Measurements from ENCODE around the gene TMOD4.

TMOD4 gene

DNA sequence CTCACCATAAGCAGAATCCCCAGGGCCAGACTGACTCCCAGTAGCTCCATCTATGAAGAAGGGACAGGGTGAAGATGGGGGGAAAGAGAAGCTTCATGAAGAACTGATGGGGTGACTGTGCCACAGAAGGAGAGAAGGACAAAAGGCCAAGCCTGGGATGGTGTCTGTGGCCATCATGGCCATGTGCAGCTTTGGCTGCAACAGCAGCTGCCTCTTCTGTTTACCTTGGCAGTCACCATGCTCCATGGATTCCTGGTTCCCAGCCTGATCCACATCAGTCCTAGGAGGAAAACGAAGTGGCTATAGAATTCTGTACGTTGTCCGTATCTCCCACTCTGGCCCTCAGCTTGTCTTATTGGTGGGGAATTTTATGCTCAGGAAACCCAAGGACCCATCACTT lies 41.4 kb downstream of the TMOD4 start:
- DNase-seq (ENCODE audit: low spot score), result peak; percentile 22
- in situ Hi-C loops (cut with MboI; ENCODE audit: low sequenced_read_pairs, unreplicated experiment), result no loop called here
- TF ChIP-seq, protein P1, sequence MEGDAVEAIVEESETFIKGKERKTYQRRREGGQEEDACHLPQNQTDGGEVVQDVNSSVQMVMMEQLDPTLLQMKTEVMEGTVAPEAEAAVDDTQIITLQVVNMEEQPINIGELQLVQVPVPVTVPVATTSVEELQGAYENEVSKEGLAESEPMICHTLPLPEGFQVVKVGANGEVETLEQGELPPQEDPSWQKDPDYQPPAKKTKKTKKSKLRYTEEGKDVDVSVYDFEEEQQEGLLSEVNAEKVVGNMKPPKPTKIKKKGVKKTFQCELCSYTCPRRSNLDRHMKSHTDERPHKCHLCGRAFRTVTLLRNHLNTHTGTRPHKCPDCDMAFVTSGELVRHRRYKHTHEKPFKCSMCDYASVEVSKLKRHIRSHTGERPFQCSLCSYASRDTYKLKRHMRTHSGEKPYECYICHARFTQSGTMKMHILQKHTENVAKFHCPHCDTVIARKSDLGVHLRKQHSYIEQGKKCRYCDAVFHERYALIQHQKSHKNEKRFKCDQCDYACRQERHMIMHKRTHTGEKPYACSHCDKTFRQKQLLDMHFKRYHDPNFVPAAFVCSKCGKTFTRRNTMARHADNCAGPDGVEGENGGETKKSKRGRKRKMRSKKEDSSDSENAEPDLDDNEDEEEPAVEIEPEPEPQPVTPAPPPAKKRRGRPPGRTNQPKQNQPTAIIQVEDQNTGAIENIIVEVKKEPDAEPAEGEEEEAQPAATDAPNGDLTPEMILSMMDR (IDR thresholded peaks at IDR 0.05; ENCODE audit: borderline replicate concordance, control extremely low read depth, extremely low read depth, insufficient read depth, missing control alignments), result no peak

DNA sequence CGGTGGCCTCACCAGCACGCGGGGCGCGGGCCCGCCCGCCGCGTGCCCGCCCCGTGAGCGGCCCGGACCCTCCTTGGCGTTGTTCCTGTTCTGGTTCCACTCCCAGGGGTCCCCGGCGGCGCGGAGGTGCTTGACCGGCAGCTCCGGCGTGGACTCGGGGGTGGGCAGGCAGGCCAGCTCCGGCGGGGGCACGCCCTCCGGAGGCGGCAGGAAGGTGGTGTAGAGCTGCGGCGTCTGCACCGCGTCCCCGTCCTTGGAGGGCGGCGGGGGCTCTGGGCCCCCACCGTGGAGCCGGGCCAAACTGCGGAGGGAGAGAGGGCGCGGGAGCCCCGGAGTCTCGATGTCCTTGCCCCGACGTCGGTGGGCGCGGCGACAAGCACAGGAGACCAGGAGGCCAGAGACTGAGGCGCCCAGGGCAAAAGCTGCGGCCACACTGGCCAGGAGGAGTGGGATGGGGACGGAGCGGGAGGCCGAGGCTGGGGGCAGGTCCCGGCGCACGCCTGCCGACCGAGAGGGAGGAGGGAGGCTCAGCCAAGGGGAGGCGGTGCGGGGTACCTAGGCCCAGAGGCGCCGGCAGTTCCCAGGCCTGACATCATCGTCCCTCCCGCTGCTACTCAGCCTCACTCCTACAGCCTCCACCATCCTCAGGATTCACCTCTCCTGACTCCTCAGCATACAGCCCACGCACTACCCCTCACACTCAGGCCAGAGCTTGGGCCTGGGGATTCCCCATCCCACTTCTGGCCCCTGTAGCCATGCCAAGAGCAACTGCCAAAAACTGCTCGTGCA lies 42.6 kb downstream of the TMOD4 start:
- peak; percentile 22 for DNase-seq (ENCODE audit: low spot score)
- TF ChIP-seq, protein P1 (IDR thresholded peaks at IDR 0.05; ENCODE audit: borderline replicate concordance, control extremely low read depth, extremely low read depth, insufficient read depth, missing control alignments), result no peak
- in situ Hi-C loops (cut with MboI; ENCODE audit: low sequenced_read_pairs, unreplicated experiment), result no loop called here

DNA sequence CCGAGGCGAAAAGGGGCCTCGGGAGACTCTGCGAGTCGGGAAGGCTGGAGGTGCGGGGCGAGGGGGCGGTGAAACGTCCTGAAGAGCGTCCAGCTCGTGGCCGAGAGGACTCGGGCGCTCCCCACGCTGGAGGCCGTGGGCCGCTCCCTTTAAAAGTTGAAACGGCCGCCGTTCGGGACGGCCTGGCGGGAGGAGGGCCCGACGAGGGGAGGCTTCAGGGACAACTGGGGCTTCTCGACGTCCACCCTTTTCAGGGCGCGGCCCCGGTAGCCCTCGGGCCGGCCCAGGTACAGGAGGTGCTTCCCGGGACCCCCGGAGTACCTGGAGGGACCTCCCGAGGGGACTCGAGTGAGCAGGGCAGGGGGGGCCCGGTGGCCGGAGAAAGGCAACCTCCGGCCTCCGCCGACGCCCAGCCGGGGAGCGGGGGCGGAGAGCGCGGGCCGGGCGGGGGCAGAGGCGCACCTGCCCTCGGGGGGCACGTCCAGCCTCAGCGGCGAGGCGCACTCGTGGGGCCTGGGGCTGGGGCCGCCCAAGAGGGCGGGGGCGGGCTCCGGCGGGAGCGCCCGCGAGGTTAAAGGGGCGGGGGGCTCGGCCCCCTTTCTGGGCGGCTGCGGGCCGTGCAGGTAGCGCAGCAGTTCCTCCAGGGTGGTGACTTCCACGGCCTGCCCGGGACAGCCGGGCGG lies 43.3 kb downstream of the TMOD4 start:
- peak; percentile 21 for DNase-seq (ENCODE audit: low spot score)
- in situ Hi-C loops (cut with MboI; ENCODE audit: low sequenced_read_pairs, unreplicated experiment), result no loop called here
- TF ChIP-seq, protein P1 (IDR thresholded peaks at IDR 0.05; ENCODE audit: borderline replicate concordance, control extremely low read depth, extremely low read depth, insufficient read depth, missing control alignments), result no peak

DNA sequence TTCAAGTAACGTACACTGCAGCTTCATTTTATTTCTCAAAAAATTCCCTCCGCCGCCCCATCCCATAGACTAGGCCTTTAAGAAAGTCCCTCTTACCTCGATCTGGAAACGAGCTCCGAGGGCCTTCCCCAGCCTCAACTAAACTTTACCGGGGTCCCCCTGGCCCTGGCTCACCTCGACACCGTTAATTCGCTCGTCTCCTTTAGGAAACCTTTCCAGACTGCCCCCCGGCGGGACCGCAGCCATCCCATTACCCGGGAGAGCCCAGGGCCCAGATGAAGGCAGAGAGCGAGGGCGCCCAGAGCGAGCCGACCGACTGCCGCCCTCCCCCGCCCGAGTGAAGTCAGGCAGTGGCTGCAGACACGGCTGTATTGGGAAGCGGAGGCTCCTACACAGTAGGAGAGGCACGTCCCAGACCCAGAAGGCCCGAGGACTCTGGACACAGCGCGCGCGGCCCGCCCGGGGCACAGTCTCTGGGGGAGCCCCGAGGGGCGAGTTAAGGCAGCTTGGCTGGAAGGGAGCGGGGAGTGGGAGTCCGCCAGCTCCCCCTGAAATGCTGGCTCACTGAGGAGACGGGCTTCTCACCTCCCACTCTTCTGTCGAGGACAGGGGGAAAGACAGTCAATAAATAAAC lies 44.0 kb downstream of the TMOD4 start:
- in situ Hi-C loops (cut with MboI; ENCODE audit: low sequenced_read_pairs, unreplicated experiment), result no loop called here
- DNase-seq (ENCODE audit: low spot score), result peak; percentile 30

DNA sequence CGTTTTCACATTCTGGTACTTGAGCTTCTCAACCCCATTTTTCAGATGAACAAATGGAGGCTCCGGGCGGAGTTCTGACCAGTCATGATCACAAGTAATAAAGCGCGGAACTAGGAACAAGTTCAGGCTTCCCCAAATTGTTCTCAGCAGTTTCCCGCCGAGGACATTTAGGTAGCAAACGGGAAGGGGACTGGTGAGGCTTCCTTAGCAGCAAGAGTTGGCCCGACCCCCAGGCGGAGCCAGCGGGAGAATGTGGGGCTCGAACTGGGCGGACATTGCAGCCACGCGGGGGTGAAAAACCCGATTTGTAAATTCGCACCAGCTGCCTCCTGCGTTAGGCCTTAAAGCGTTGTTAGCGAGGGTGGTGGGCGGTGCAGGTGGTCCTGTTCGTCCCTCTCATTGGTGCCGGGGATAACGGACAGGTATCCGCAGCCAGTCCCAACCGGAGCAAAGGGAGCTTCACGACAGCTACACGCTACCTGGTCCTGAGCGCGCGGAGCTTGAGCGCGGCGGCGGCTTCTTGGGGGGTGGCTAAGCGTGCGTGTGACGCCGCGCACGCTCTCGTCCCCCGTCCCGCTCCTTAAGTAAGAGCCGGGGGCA lies 44.7 kb downstream of the TMOD4 start:
- peak; percentile 91 for DNase-seq (ENCODE audit: low spot score)
- TF ChIP-seq, protein P1 (IDR thresholded peaks at IDR 0.05; ENCODE audit: borderline replicate concordance, control extremely low read depth, extremely low read depth, insufficient read depth, missing control alignments), result no peak
- in situ Hi-C loops (cut with MboI; ENCODE audit: low sequenced_read_pairs, unreplicated experiment), result no loop called here

More for the DNA sequence above, 44.0 kb downstream of the TMOD4 start:
- TF ChIP-seq, protein P1 (IDR thresholded peaks at IDR 0.05; ENCODE audit: borderline replicate concordance, control extremely low read depth, extremely low read depth, insufficient read depth, missing control alignments), result no peak

DNA sequence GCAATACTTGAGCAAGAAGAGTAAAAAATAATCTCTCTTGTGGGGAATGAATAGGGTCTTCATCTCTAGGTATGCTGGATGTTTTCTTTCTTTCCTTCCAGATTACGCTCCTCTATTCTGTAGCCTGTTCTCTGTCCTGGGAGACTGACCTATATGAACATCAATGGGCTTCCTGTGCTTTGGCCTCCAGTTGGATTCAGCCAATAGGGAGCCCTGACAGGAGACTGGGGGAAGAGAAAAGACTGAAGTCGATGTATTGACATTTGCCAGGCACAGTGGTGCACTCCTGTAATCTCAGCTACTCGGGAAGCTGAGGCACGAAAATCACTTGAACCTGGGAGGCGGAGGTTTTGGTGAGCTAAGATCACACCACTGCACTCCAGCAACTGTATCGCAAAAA lies 47.0 kb downstream of the TMOD4 start:
- TF ChIP-seq, protein P1 (IDR thresholded peaks at IDR 0.05; ENCODE audit: borderline replicate concordance, control extremely low read depth, extremely low read depth, insufficient read depth, missing control alignments), result no peak
- no peak for DNase-seq (ENCODE audit: low spot score)
- in situ Hi-C loops (cut with MboI; ENCODE audit: low sequenced_read_pairs, unreplicated experiment), result no loop called here

Measured in GM13976 (cell line).